Mesothelial cell of epicardium (in vitro differentiated cells): ENCODE results near the gene EPSTI1. TPM values are rescaled to one million over a fixed set of nuclear protein-coding genes. Genes with fewer than 3 reads are reported as not detected.

Source experiments
- DNase-seq, 2 experiments: peaks; one replicate each; pipeline ENCODE4 v3.0.0; 2021; ENCODE audit warnings: low spot score in 2 of 2; ENCODE audit not compliant: unreplicated experiment in 2 of 2
- H3K27ac Mint-ChIP-seq: 2 replicates; pipeline ENCODE4 v1.8.0; 2021; ENCODE audit warnings: mixed read lengths
- H3K27me3 Mint-ChIP-seq: 2 replicates; pipeline ENCODE4 v1.8.0; 2021; ENCODE audit warnings: low read depth, mixed read lengths
- H3K36me3 Mint-ChIP-seq: 2 replicates; pipeline ENCODE4 v1.8.0; 2021; ENCODE audit warnings: mixed read lengths
- H3K4me1 Mint-ChIP-seq: 2 replicates; pipeline ENCODE4 v1.8.0; 2021; ENCODE audit warnings: mixed read lengths
- H3K4me3 Mint-ChIP-seq: 2 replicates; pipeline ENCODE4 v1.8.0; 2021; ENCODE audit warnings: mild to moderate bottlenecking, moderate library complexity, mixed read lengths
- H3K9me3 Mint-ChIP-seq: 2 replicates; pipeline ENCODE4 v1.8.0; 2021; ENCODE audit warnings: mixed read lengths
- total RNA-seq: library from RNA; stranded (reverse); gene quantifications from 3 replicates; pipeline ENCODE4 v1.2.1, GENCODE V29; 2021
- TF ChIP-seq, protein P1 (sequence below): fragments of 200-600 bp; sonication (generic); IDR thresholded peaks from one replicate; pipeline ENCODE4 v1.5.0; 2021; ENCODE audit warnings: antibody characterized with exemption; ENCODE audit not compliant: unreplicated experiment

EPSTI1 gene
- total RNA-seq, 1 donor from 2014 or later = 37.3 TPM

GRCh38 chr13:43021926-43022670 is 30.1 kb upstream of the EPSTI1 start:
- Mint-ChIP-seq H3K4me3 (no peak overlapping the region), H3K9me3 (no peaks in the 10 kb centered on the region), H3K27me3 (no peaks in the 10 kb centered on the region), H3K27ac (peak overlapping the region; percentile 99), H3K4me1 (peaks cover 35% of the 10 kb centered on the region), H3K36me3 (peaks cover 10% of the 10 kb centered on the region)
- TF ChIP-seq, protein P1, sequence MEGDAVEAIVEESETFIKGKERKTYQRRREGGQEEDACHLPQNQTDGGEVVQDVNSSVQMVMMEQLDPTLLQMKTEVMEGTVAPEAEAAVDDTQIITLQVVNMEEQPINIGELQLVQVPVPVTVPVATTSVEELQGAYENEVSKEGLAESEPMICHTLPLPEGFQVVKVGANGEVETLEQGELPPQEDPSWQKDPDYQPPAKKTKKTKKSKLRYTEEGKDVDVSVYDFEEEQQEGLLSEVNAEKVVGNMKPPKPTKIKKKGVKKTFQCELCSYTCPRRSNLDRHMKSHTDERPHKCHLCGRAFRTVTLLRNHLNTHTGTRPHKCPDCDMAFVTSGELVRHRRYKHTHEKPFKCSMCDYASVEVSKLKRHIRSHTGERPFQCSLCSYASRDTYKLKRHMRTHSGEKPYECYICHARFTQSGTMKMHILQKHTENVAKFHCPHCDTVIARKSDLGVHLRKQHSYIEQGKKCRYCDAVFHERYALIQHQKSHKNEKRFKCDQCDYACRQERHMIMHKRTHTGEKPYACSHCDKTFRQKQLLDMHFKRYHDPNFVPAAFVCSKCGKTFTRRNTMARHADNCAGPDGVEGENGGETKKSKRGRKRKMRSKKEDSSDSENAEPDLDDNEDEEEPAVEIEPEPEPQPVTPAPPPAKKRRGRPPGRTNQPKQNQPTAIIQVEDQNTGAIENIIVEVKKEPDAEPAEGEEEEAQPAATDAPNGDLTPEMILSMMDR = no peak
- no peak for DNase-seq

DNA sequence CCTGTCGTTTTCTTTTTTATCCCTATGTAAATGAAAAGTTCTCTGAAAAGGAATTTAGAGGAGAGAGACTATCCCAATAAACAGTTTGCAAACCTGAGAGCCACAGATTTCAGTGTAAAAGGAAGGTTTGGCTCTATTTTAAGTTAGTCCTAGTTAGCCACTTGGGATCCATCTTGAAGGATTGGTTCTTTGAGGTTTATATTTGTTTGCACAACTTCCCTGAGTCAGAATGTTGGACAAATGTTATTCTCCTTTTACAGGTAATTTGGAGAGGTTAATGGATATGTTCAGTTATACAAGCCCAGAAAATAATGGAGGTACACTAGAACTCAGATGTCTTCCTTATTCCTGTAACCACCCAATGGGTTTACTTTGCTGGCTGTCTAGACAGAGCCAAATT is 28.8 kb upstream of the EPSTI1 start:
- Mint-ChIP-seq H3K4me1 (peaks cover 33% of the 10 kb centered on the region), H3K27ac (no peak overlapping the region), H3K9me3 (peaks cover 9% of the 10 kb centered on the region), H3K36me3 (peaks cover 10% of the 10 kb centered on the region), H3K27me3 (no peaks in the 10 kb centered on the region), H3K4me3 (no peak overlapping the region)
- TF ChIP-seq, protein P1 = no peak
- no peak for DNase-seq

DNA sequence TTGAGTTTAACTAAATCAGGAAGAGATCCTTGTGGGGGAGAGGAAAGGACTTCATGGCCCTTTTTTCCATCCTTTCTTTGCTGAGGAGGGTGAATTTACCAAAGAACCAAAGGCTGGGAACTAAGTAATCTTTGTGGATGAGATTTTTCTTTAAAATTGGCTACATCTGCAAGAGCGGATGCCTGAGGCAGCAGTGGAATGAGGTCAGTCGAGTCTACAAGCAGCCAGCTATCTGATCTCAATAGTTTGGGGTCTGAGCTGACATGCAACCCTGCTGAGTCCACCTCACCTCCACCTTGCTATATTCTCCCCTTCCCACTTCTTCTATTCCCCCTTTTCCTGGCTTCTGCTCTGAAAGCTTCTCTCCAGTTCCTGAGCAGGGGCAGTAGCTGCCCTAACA is 27.8 kb upstream of the EPSTI1 start:
- TF ChIP-seq, protein P1 = no peak
- Mint-ChIP-seq H3K4me3 (no peak overlapping the region), H3K36me3 (peaks cover 5% of the 10 kb centered on the region), H3K4me1 (peaks cover 30% of the 10 kb centered on the region), H3K9me3 (peaks cover 10% of the 10 kb centered on the region), H3K27me3 (no peaks in the 10 kb centered on the region), H3K27ac (no peak overlapping the region)
- DNase-seq = no peak

GRCh38 chr13:43016226-43016625 is 24.2 kb upstream of the EPSTI1 start:
- DNase-seq = no peak
- no peaks in the 10 kb centered on the region for H3K27me3 Mint-ChIP-seq
- H3K36me3 Mint-ChIP-seq = no peaks in the 10 kb centered on the region
- H3K9me3 Mint-ChIP-seq = peaks cover 10% of the 10 kb centered on the region
- no peak overlapping the region for H3K27ac Mint-ChIP-seq
- H3K4me1 Mint-ChIP-seq = peaks cover 14% of the 10 kb centered on the region
- TF ChIP-seq, protein P1 = no peak
- H3K4me3 Mint-ChIP-seq = no peak overlapping the region

GRCh38 chr13:43014162-43014561 is 22.1 kb upstream of the EPSTI1 start:
- Mint-ChIP-seq H3K27ac (peak overlapping the region; percentile 64), H3K4me1 (peaks cover 15% of the 10 kb centered on the region), H3K36me3 (no peaks in the 10 kb centered on the region), H3K9me3 (peaks cover 10% of the 10 kb centered on the region), H3K4me3 (no peak overlapping the region), H3K27me3 (no peaks in the 10 kb centered on the region)
- TF ChIP-seq, protein P1 = no peak
- no peak for DNase-seq

DNA sequence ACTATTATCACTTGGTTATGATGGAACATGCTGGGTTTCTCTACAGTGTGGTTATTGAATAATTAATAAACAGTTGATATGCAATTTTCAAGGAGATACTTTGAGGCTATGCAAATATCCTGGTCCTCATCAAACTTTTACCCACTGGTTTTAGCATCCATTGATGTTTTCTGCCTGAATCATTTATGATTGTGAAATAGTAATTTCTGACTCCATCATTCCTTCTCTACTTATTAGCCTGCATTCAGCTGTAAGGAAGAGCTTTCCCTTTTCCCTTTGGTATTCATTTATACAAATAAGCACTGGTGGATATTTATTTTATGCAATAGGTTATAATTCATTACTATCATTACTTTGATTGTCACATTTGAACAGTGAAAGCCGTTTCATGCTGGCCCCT is 17.5 kb upstream of the EPSTI1 start:
- Mint-ChIP-seq H3K27ac (no peak overlapping the region), H3K4me3 (no peak overlapping the region), H3K36me3 (no peaks in the 10 kb centered on the region), H3K9me3 (no peaks in the 10 kb centered on the region), H3K4me1 (peaks cover 45% of the 10 kb centered on the region), H3K27me3 (no peaks in the 10 kb centered on the region)
- no peak for DNase-seq
- TF ChIP-seq, protein P1 = no peak
